GM23248 (cell line): ENCODE results near the gene MAPK8IP2. TPM values are rescaled to one million over a fixed set of nuclear protein-coding genes. Genes with fewer than 3 reads are reported as not detected.
"Not testable (repeated sequence)": the region's sequence is repeated elsewhere in the genome, so short reads cannot be mapped to it uniquely, and the experiment has no call there.

Source experiments
- DNase-seq: peaks from one replicate; pipeline ENCODE4 v3.0.0-alpha.2; 2015
- H2AFZ ChIP-seq: fragments of 200-600 bp; sonication (generic); 2 replicates; pipeline ENCODE4 v1.6.1; 2016; ENCODE audit warnings: antibody characterized with exemption
- H3F3A ChIP-seq: fragments of 200-600 bp; sonication (generic); 2 replicates; pipeline ENCODE4 v1.6.1; 2016; ENCODE audit warnings: mild to moderate bottlenecking, antibody characterized with exemption, mixed run types; ENCODE audit not compliant: insufficient read depth
- H3K27ac ChIP-seq: fragments of 200-600 bp; sonication (generic); 2 replicates; pipeline ENCODE4 v1.5.1; 2016; ENCODE audit warnings: mild to moderate bottlenecking
- H3K27me3 ChIP-seq: fragments of 200-600 bp; sonication (generic); replicated peaks from 2 replicates; pipeline ENCODE4 v1.6.1; 2016; ENCODE audit warnings: mild to moderate bottlenecking; ENCODE audit not compliant: insufficient read depth
- H3K36me3 ChIP-seq: fragments of 200-600 bp; sonication (generic); 2 replicates; pipeline ENCODE4 v1.6.1; 2016; ENCODE audit warnings: low read depth, mild to moderate bottlenecking
- H3K4me1 ChIP-seq: fragments of 200-600 bp; sonication (generic); 2 replicates; pipeline ENCODE4 v1.6.1; 2016; ENCODE audit warnings: mild to moderate bottlenecking; ENCODE audit not compliant: insufficient read depth
- H3K4me2 ChIP-seq: fragments of 200-600 bp; sonication (generic); one replicate; pipeline ENCODE4 v1.6.1; 2016; ENCODE audit warnings: mild to moderate bottlenecking; ENCODE audit not compliant: unreplicated experiment
- H3K4me3 ChIP-seq: fragments of 200-600 bp; sonication (generic); 2 replicates; pipeline ENCODE4 v1.5.1; 2016; ENCODE audit warnings: mild to moderate bottlenecking
- H3K79me2 ChIP-seq: fragments of 200-600 bp; sonication (generic); 2 replicates; pipeline ENCODE4 v1.6.1; 2016; ENCODE audit warnings: mild to moderate bottlenecking; ENCODE audit not compliant: insufficient read depth
- H3K9ac ChIP-seq: fragments of 200-600 bp; sonication (generic); 2 replicates; pipeline ENCODE4 v1.6.1; 2016; ENCODE audit warnings: mild to moderate bottlenecking
- H3K9me2 ChIP-seq: fragments of 200-600 bp; sonication (generic); 2 replicates; pipeline ENCODE4 v1.6.1; 2016; ENCODE audit warnings: mixed run types, mild to moderate bottlenecking, moderate library complexity; ENCODE audit not compliant: insufficient read depth
- H3K9me3 ChIP-seq: fragments of 200-600 bp; sonication (generic); one replicate; pipeline ENCODE4 v1.6.1; 2017; ENCODE audit warnings: low read depth
- H4K20me1 ChIP-seq: fragments of 200-600 bp; sonication (generic); 2 replicates; pipeline ENCODE4 v1.6.0; 2016; ENCODE audit not compliant: insufficient read depth
- EZH2 ChIP-seq: fragments of 200-600 bp; sonication (generic); IDR thresholded peaks from 2 replicates; pipeline ENCODE4 v1.6.1; 2018; ENCODE audit warnings: antibody characterized with exemption, mild to moderate bottlenecking; ENCODE audit not compliant: insufficient read depth, poor library complexity, severe bottlenecking
- EZH2phosphoT487 ChIP-seq: fragments of 200-600 bp; sonication (generic); IDR thresholded peaks from 2 replicates; pipeline ENCODE4 v1.6.1; 2018; ENCODE audit warnings: antibody characterized with exemption, moderate library complexity, mild to moderate bottlenecking, low read depth; ENCODE audit not compliant: insufficient read depth
- WGBS, 2 experiments: methylation state at CpG; one replicate each; pipeline ENCODE4 v1.1.6; 2015 to 2017; ENCODE audit warnings: low lambda C conversion rate in 2 of 2, low coverage in 1 of 2; ENCODE audit errors: missing lambda C conversion rate in 2 of 2; 5-methylcytosine and 5-hydroxymethylcytosine counted together
- in situ Hi-C: fragments of 300-500 bp; cut with MboI; formaldehyde crosslinking; loops from 2 replicates; pipeline ENCODE4 v1.15.0; 2020
- polyA plus RNA-seq: library from polyadenylated mRNA; unstranded; fragments of >200 nt; fragmentation: Nextera tagmentation; extraction: Ambion mirVana; gene quantifications from 2 replicates; pipeline ENCODE4 v1.2.1, GENCODE V29; 2016
- total RNA-seq: library from RNA; depleted of rRNA; stranded (reverse); fragments of >200 nt; shearing (Covaris generic); gene quantifications from 2 replicates; pipeline ENCODE4 v1.2.3, GENCODE V29; 2014

Gene MAPK8IP2
- total and polyA plus RNA-seq, 2 experiments from 2014 or later, result 0.06 TPM; not detected in 1

GRCh38 chr22:50633771-50634170 lies 33.2 kb downstream of the MAPK8IP2 start:
- in situ Hi-C loops, result no loop called here
- Histone ChIP-seq H3K27ac (no peak overlapping the region), H3K9me3 (no peaks in the 10 kb centered on the region), H2AFZ (no peak overlapping the region), H3F3A (no peaks in the 10 kb centered on the region), H3K79me2 (no peaks in the 10 kb centered on the region), H3K4me2 (no peak overlapping the region), H3K27me3 (no peaks in the 10 kb centered on the region), H3K9me2 (no peaks in the 10 kb centered on the region), H4K20me1 (no peaks in the 10 kb centered on the region), H3K4me3 (no peak overlapping the region), H3K36me3 (no peaks in the 10 kb centered on the region), H3K9ac (no peak overlapping the region), H3K4me1 (no peaks in the 10 kb centered on the region)
- TF ChIP-seq EZH2 (no peak), EZH2phosphoT487 (no peak)
- WGBS, 2 experiments, result 77 to 79% methylated on average over 11 of the region's 11 CpGs
- DNase-seq, result no peak

- no peak overlapping the region for H3K4me3 ChIP-seq
- H3K79me2 ChIP-seq, result no peaks in the 10 kb centered on the region
- no peaks in the 10 kb centered on the region for H3F3A ChIP-seq
- no peaks in the 10 kb centered on the region for H3K27me3 ChIP-seq
- no peak for DNase-seq
- no peaks in the 10 kb centered on the region for H4K20me1 ChIP-seq
- H3K4me1 ChIP-seq, result no peaks in the 10 kb centered on the region
- no peak overlapping the region for H3K27ac ChIP-seq
- 78 to 79% methylated on average over 10 to 11 of the region's 11 CpGs for WGBS, 2 experiments
- no peaks in the 10 kb centered on the region for H3K36me3 ChIP-seq
- H3K4me2 ChIP-seq, result no peak overlapping the region
- no peak overlapping the region for H3K9ac ChIP-seq
- H3K9me3 ChIP-seq, result no peaks in the 10 kb centered on the region
- no peak overlapping the region for H2AFZ ChIP-seq
- TF ChIP-seq EZH2phosphoT487 (no peak), EZH2 (no peak)
- in situ Hi-C loops, result no loop called here
- no peaks in the 10 kb centered on the region for H3K9me2 ChIP-seq
These were observed 35.0 kb downstream of the MAPK8IP2 start for GRCh38 chr22:50635591-50635990.

- DNase-seq, H4K20me1 ChIP-seq, H3K36me3 ChIP-seq, H3K4me3 ChIP-seq, H3K9me2 ChIP-seq, H3K4me1 ChIP-seq, H2AFZ ChIP-seq, H3K79me2 ChIP-seq, H3K9ac ChIP-seq, H3K9me3 ChIP-seq, in situ Hi-C loops, H3K4me2 ChIP-seq, H3K27ac ChIP-seq, H3F3A ChIP-seq: not testable (repeated sequence)
- WGBS, 2 experiments, result 87 to 90% methylated on average over 12 of the region's 12 CpGs
- H3K27me3 ChIP-seq, result peaks cover 25% of the 10 kb centered on the region
These were observed 39.7 kb downstream of the MAPK8IP2 start for GRCh38 chr22:50640296-50640695.

- DNase-seq, result no peak
- Histone ChIP-seq H3K79me2 (no peaks in the 10 kb centered on the region), H3K9me2 (no peaks in the 10 kb centered on the region), H4K20me1 (no peaks in the 10 kb centered on the region), H3K4me2 (no peak overlapping the region), H3K4me1 (no peaks in the 10 kb centered on the region), H3K9me3 (no peaks in the 10 kb centered on the region), H3K36me3 (no peaks in the 10 kb centered on the region), H3K4me3 (no peak overlapping the region), H2AFZ (no peak overlapping the region), H3K27ac (no peak overlapping the region), H3K9ac (no peak overlapping the region), H3F3A (no peaks in the 10 kb centered on the region), H3K27me3 (peaks cover 32% of the 10 kb centered on the region)
- in situ Hi-C loops, result no loop called here
- no peak for TF ChIP-seq EZH2
- no peak for TF ChIP-seq EZH2phosphoT487
- whole genome bisulfite sequencing, 2 experiments, result 70 to 71% methylated on average over 15 of the region's 15 CpGs
These were observed 40.5 kb downstream of the MAPK8IP2 start for GRCh38 chr22:50640857-50641647.
